ENCODE data around the gene LRMDA. TPM values are rescaled to one million over a fixed set of nuclear protein-coding genes. Genes with fewer than 3 reads are reported as not detected.

LRMDA gene
- total RNA-seq, 1 donor from 2014 or later: 29.9 TPM

DNA sequence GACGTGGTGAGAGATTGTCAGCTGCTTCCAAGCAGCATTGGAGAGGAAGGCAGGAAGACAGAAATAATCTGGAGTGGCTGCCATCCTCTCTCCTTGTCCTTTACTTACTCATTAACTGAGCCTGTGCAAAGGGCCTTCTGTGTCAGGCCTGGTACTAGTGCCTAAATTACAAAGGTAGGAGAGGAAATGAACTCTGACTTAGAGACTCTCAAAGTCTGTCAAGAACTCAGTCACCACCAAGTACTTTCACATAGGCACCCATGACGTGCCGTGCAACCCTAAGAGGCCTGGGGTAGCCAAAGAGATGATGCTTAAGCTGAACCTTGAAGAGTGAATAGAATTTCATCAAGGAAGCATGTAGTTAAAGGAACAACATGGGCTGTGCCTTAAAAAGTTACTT lies 866.9 kb downstream of the LRMDA start:
- intact Hi-C loops (cut with DNase I): no loop called here
- Histone ChIP-seq H3K36me3 (no peaks in the 10 kb centered on the region), H3K4me3 (no peak overlapping the region), H3K27ac (no peak overlapping the region), H3K27me3 (ENCODE audit: low read depth) (no peaks in the 10 kb centered on the region), H3K9me3 (no peaks in the 10 kb centered on the region), H3K4me1 (peaks cover 30% of the 10 kb centered on the region)
- TF ChIP-seq, protein P1, sequence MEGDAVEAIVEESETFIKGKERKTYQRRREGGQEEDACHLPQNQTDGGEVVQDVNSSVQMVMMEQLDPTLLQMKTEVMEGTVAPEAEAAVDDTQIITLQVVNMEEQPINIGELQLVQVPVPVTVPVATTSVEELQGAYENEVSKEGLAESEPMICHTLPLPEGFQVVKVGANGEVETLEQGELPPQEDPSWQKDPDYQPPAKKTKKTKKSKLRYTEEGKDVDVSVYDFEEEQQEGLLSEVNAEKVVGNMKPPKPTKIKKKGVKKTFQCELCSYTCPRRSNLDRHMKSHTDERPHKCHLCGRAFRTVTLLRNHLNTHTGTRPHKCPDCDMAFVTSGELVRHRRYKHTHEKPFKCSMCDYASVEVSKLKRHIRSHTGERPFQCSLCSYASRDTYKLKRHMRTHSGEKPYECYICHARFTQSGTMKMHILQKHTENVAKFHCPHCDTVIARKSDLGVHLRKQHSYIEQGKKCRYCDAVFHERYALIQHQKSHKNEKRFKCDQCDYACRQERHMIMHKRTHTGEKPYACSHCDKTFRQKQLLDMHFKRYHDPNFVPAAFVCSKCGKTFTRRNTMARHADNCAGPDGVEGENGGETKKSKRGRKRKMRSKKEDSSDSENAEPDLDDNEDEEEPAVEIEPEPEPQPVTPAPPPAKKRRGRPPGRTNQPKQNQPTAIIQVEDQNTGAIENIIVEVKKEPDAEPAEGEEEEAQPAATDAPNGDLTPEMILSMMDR (IDR thresholded peaks at IDR 0.05): no peak
- peak in 1 of 2 donors; percentile 32 for ATAC-seq
- DNase-seq: no peak

DNA sequence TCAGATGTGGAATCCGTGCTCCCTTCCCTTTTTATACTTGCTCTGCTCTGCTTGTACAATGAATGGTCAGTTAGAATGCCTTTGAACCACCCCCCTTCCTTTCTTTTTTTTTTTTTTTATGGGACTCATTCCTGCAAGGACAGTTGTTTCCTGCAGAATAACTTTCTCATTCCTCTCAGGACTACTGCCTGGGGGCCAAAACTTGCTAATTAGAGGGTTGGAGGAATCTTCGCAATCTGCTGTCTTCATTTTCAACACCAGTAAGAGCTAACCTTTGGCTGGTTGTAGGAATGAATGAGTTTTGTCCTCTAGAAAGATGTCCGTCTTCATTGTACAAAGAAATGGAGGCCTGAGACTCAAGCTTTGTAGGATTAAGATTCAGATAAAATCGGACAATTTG lies 868.1 kb downstream of the LRMDA start:
- ATAC-seq (no peak), DNase-seq (no peak)
- Histone ChIP-seq H3K27ac (no peak overlapping the region), H3K36me3 (no peaks in the 10 kb centered on the region), H3K4me3 (no peak overlapping the region), H3K4me1 (peaks cover 41% of the 10 kb centered on the region), H3K9me3 (no peaks in the 10 kb centered on the region), H3K27me3 (ENCODE audit: low read depth) (no peaks in the 10 kb centered on the region)
- intact Hi-C loops (cut with DNase I): no loop called here
- TF ChIP-seq, protein P1 (IDR thresholded peaks at IDR 0.05): no peak

DNA sequence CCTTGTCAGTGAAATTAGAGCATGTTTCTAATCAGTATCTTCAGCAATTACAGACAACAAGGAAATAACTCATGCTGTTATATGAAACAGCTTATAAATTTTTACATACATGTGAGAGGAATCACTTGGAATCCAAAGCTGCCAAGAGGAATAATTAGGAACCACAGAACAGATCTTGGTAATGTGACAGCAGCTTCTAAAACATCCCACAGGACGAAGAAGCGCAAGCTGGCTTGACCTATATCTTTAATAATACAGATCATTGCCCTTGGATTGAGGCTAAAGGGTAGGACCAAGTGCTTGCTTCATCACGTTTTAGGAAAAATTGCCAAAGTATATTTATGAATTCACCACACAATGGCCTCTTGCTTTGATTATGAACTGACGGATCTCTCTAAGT lies 869.8 kb downstream of the LRMDA start:
- no peaks in the 10 kb centered on the region for H3K9me3 ChIP-seq
- DNase-seq (no peak), ATAC-seq (no peak)
- H3K27me3 ChIP-seq (ENCODE audit: low read depth): no peaks in the 10 kb centered on the region
- TF ChIP-seq, protein P1 (IDR thresholded peaks at IDR 0.05): no peak
- intact Hi-C loops (cut with DNase I): loop anchor here (10.0 kb wide), 1 partner anchor 896 kb away; the partner anchor contains the start of gene ZNF503
- H3K4me1 ChIP-seq: peaks cover 41% of the 10 kb centered on the region
- H3K36me3 ChIP-seq: no peaks in the 10 kb centered on the region
- no peak overlapping the region for H3K27ac ChIP-seq
- H3K4me3 ChIP-seq: no peak overlapping the region

DNA sequence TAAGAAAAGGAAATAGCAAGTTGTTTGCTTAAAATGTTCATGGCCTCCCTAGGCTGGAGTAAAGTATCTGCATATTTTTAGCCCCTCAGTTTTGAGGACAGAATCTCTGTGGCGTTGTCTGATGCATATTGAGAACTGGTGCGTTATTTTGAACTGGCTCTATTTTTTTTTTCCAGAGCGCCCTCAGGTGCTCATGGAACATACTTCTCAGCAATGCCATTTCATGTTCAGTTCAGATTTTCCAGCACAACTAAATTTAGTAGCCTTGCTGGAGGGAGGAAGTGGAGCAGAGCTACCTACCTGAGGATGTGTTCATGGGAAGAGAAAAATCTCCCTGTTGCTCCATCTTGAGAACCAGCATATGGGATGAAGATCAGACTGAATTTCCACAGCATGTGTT lies 870.5 kb downstream of the LRMDA start:
- TF ChIP-seq, protein P1 (IDR thresholded peaks at IDR 0.05): no peak
- Histone ChIP-seq H3K9me3 (no peaks in the 10 kb centered on the region), H3K27ac (no peak overlapping the region), H3K36me3 (no peaks in the 10 kb centered on the region), H3K4me3 (no peak overlapping the region), H3K4me1 (peaks cover 41% of the 10 kb centered on the region), H3K27me3 (ENCODE audit: low read depth) (no peaks in the 10 kb centered on the region)
- intact Hi-C loops (cut with DNase I): loop anchor here (10.0 kb wide), 1 partner anchor 897 kb away; the partner anchor contains the start of gene ZNF503
- DNase-seq (no peak), ATAC-seq (peak; percentile 7 to 26)

DNA sequence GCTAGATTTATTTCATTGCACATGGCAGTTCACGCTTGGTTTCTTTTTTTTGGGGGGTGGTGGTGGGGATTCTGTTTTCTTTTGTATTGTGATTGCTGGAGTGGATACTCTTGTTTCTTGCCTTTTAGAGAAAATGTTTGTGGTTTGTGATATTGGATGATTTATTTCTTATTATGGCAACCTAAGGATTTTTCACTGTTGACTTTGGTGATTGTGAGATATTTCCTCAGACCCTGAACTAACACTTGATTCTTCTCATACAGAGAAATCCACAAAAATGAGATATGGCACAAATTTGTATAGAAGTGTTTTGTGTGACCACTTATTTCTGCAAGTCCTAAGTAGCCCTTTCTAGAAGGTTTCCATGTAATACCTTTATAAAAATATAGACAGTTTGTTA lies 871.1 kb downstream of the LRMDA start:
- H3K27ac ChIP-seq: no peak overlapping the region
- TF ChIP-seq, protein P1 (IDR thresholded peaks at IDR 0.05): no peak
- H3K4me3 ChIP-seq: no peak overlapping the region
- ATAC-seq (no peak), DNase-seq (no peak)
- H3K36me3 ChIP-seq: no peaks in the 10 kb centered on the region
- no peaks in the 10 kb centered on the region for H3K9me3 ChIP-seq
- peaks cover 41% of the 10 kb centered on the region for H3K4me1 ChIP-seq
- no peaks in the 10 kb centered on the region for H3K27me3 ChIP-seq (ENCODE audit: low read depth)
- intact Hi-C loops (cut with DNase I): loop anchor here (10.0 kb wide), 1 partner anchor 898 kb away; the partner anchor contains the start of gene ZNF503
